GM21786 (cell line): ENCODE measurements around the gene SNTG2.

Experiments
- ATAC-seq: cut with Tn5 transposase; IDR thresholded peaks from one replicate; pipeline ENCODE4 v1.9.1; 2021; ENCODE audit not compliant: unreplicated experiment

SNTG2 gene

DNA sequence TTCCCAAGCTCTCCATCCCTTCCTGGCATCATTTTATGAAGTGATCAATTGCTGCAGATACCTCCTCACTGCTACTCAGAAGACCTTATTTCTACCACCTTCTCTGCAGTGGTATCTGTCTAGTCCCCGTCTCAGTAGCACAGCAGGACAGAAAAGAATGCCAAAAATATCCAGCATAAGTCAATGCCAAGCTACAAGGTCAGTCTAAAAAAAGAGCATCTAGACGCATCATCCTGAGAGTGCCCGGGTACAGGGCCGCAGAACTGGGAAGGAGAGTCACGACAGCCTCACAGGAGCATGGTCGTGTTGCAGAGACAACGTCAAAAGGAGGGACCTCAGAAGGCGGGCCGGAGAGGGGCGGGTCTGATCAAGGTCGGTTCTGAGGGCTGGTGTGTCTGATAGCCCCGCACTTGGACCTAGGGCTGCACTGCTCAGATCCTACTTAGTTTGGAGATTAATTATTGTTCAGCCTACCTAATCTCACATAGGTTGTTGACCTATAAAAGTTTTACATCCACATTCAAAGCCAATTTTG, 24.3 kb upstream of the SNTG2 start:
- ATAC-seq: no peak

DNA sequence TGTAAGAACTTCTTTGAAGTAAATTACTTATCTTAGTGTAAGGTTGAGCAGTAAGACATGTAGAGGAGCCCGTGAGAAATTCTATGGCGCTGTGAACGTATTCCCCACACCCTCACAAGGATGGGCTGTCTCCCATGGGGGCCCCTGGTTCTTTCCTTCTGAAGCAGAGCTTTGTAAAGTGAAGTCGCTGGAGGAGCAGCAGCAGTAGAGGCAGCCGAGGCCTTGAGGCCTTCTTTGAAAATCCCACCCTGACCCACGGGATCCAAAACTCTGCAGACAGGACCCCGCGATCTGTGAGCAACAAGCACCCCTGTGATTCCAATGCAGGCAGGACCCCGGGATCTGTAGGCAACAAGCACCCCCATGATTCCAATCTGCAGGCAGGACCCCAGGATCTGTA, 23.8 kb upstream of the SNTG2 start:
- no peak for ATAC-seq

DNA sequence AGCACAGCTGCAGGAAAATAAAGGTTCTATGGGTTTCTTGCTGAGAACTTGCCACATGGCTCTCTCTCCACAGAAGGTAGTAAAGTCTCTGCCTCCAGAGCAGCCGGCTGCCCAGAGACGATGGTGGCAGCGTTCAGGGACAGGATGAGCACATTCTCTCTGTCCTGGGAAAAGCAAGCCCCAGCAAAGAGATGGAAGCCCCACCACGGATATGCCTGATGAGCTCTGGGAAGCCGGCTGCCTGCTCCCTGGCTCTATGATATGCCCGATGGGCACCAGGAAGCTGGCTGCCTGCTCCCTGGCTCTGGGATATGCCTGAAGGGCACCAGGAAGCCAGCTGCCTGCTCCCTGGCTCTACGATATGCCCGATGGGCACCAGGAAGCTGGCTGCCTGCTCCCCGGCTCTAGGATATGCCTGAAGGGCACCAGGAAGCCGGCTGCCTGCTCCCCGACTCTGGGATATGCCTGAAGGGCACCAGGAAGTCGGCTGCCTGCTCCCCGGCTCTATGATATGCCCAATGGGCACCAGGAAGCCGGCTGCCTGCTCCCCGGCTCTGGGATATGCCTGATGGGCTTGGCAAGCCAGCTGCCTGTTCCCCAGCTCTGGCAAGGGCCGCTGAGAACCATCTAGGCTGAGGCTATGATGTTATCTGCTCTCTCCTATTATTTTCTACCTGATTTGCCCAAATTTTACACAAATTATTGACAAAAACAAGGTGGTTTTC, 21.5 kb upstream of the SNTG2 start:
- ATAC-seq: no peak

DNA sequence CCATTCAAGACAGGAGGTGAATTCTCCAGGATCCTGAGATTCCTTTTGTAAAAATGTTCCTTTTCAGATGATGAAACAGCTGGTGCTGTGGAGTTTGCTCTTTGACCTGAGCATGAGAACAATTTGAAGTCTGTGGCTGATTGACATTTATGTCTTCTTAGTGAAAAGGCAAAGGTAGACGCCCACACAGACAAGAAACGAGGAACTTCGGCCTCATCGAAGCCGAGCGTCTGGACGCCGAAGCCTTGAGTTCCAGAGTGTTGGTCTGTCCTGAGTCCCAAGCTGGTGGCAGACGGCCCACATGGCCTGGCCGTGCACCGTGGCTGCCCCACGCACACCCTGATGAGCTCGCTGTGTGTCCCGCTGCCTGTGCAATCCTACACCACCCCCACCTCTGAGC, 20.7 kb upstream of the SNTG2 start:
- no peak for ATAC-seq

DNA sequence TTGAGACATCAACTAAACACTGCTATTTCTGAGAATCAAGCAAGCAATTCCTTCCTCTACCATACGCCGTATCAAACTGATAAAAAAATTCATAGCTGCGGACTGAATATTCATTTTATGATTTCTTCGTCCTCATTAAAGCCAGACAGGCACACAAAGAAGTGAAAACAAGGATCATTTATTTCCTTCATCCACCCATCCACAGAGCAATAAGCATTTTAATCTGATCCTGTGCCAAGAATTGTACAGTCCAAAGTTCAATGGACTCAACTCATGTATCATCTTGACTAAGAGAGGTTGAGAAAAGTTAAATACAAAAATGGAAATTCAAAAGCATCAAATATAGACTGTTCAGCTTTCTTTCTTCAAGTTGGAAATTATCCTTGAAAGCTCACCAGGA, 19.7 kb upstream of the SNTG2 start:
- ATAC-seq: no peak

DNA sequence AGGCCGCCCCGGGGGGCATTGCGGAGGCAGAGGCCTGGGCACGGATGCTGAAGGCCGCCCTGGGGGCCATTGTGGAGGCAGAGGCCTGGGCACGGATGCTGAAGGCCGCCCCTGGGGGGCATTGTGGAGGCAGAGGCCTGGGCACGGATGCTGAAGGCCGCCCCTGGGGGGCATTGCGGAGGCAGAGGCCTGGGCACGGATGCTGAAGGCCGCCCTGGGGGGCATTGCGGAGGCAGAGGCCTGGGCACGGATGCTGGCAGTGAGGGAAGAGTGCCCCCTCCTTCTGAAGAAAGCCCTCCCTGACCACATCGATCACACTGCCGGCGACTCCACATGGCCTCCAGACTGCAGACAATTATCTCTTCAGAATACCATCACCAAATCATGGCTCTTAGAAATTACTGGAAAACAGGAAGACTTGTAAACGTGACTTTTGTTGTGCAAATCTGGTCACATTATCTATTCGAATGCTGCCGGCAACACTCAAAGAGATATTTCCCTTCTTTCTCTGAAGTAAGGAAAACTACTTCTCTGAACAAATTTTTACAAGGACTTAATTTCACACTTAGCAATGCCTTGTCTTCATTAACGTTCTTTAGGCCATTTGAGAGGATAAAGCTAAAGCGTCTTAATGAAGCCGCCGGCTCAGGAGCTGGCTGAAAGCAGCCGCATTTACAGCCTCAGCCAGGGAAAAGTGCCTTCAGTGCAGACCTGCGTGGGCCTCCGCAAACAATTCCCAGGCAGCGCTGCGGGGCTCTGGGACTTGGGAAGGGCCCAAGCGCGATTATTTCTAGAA, 18.1 kb upstream of the SNTG2 start:
- ATAC-seq: no peak

DNA sequence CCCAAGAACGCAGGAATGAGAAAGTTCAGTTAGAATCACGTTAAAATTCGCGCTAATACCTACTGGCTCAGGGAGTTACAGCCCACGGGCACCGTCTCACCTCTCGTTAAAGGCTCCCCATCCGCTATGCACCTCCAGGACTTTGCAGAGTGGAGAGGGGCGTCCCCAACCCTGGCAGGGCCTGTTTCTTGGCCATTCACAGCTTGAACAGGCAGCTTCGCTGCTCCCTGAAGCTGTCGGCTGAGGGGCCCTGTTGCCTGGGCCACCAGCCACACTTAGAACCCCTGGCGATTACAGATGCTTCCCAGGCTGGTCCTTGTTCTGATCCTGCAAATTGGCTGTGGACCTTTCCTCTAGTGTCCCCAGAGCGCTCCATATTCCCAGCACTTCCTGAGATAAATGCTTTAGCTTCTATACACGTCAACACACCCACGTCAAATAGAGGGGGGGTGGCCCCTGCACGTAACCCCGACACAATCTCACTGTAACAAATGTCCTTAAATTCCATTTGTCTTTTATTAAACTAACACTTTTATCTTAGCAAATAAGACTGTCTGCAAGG, 16.8 kb upstream of the SNTG2 start:
- no peak for ATAC-seq

DNA sequence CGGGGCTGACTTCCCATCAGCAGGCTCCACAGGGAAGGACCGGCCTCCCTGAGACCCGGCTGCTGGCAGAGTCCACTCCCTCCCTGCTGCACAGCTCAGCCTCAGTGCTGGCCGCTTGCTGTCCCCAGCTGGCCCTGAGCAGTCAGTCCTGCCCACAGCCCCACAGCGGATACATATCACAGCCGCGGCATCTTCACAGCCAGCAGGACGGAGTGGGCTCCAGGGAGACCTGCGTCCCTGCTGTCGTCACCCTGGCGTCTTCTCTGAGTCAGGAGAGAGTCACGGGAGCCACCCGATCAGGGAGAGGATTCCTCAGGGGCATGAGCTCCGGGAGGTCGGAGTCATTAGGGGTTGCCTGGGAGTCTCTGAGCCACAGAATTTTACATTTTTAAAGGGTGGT, 13.1 kb upstream of the SNTG2 start:
- ATAC-seq: no peak

DNA sequence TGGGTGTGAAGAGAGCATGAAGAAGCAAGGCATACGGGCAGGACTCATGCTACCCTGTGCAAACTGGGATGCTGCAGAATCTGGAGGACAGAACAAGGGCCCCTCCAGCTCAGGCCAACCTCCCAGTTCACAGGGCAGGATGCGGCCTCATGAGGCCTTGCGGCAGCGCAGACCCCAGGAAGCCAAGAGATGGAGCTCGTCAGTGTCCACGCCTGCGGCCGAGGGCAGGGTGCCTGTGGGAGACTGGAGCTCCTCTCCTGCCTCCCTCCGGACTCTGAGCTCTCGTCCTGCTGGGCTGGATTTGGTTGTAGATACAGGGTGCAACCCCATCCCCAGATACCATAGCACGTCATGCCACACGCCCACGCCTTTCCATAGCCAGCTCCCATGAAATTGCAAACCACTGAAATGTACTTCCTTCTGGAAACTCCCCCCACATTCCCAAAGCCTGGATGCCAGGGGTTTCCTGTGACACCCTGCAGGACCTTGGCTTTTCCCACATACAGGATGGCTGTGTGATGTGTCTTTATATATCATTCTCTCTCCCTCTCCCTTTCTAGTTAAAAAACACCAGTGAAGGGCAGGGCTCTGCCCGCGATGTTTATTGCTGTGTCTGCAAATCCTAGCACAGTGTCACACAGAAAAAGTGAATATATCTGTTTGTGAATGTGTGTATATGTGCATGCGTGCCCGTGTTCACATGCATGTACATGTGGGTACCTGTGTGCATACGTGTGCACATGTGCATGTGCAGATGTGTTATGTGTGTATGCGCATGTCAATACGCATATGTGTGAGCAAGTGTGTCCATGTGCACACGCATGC, 12.3 kb upstream of the SNTG2 start:
- no peak for ATAC-seq

DNA sequence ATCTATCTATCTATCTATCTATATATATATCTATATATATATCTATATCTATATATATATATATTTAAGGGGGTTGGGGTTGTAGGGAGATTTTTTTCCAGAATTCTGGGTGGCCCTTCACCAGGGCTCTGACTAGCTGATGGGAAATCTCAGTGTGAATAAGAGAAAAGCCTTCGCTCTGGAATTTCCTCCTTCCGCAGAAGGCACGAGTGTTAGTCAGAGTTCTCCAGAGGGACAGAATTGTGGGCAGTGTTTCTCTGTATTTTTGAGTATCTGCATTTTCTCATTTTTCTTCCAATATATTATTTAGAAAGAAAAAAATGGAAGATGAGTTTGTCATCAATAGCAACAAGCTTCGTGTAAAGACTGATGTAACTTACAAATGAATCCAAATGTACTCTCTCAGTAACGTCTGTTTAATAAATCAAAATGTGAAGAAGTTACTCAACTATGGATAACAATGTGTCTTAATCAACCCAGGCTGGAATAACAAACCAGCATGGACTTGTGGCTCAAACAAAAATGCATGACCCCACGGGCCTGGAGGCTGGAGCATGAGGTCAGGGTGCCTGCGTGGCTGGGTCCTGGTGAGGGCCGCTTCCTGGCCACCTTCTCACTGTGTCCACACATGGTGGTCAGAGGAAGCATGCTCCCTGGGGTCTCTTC, 10.6 kb upstream of the SNTG2 start:
- ATAC-seq: no peak

DNA sequence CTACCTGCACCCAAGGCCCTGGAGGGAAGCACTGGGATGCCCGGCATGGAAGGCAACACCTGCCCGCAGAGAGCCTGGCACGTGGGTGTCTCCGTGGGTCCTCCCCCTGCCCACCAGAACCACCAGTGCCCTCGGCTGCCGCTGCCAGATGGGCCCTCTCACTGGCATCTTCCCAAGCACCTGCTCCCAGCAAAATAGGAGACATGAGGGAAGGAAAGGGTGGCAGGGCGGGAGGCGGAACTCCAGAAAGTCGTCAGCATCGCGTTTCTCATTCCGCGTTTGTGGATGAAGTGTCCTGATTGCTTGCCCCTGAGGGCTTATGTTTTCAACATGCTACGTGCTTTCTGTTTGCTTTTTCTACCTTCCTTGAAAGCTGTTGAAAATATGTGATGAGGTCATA, 8.8 kb upstream of the SNTG2 start:
- no peak for ATAC-seq

DNA sequence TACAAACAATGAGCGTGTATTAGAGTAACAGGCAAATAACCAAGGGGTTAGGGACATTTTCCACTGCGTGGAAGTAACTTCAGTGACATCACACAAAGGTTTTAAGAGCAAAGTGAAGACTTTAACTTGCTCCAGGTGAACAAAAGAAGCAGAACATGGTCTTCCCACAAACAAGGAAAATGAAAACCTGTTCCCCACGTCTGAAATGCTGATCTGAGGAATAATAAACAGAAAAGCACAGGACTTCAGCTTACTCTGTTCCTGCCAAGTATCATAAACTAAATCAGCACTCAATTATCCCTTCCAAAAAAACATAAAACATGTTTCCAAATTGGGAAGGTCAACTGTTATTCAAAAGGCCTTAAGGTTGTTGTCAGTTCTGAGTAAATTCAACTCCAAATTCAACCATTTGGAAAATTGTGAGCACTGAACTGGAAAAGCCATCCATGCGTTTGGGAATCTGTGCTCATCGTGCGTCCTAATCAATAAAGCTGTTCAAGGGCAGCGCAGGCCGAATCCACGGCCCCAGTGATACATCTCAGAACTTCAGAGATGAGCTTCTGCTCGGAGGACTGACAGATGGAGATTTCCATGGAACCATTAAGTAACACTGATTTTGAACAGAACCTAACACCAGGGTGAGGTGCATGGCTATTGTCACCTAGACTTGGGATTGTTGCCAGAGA, 7.7 kb upstream of the SNTG2 start:
- no peak for ATAC-seq

DNA sequence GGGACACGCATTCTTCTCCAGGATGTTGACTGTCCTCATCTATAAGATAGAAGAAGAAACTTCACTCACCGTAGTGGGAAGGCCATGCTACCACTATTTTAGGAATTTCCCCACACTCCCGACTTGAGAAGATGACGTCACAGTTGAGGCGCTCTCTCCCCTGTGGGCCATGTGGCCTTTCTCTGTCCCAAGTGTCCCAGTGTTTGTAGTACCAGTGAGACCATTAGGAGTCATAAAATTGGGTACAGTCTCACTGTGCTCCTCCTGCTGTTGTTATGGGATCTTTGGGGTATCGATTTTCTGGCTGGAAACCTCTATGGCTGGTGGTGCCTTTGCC, 7.2 kb upstream of the SNTG2 start:
- no peak for ATAC-seq

DNA sequence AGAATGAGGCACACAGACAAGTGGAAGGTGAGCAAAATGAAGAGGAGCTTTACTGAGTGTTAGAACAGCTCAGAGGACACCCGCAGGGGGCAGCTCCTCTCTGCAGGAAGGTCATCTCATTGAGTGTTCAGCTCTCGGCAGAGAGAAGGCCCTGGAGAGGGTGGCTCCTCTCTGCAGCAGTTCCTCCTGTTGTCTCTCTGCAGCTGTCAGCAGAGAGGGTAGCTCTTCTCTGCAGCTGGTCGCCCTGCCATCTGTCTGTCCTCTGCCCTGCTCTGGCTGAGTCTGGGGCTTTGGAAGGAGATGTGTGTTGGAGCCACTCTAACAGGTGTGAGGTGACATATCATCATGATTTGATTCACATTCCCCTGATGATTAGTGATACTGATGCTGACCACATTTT, 6.8 kb upstream of the SNTG2 start:
- no peak for ATAC-seq

DNA sequence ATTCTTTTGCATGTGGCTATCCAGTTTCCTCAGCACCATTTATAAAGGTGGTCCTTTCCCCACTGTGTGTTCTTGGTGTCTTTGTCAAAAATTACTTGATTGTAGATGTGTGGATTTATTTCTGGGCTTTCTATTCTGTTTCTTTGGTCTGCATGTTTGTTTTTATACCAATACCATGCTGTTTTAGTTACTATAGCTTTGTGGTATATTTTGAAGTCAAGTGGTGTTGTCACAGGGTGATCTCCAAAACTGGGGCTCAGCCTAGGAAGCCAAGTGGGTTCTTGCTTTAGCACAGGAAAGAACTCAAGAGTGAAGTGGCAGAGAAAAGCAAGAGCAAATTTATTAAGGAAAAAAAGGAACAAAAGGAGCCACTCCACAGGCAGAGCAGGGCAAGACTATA, 6.0 kb upstream of the SNTG2 start:
- no peak for ATAC-seq

DNA sequence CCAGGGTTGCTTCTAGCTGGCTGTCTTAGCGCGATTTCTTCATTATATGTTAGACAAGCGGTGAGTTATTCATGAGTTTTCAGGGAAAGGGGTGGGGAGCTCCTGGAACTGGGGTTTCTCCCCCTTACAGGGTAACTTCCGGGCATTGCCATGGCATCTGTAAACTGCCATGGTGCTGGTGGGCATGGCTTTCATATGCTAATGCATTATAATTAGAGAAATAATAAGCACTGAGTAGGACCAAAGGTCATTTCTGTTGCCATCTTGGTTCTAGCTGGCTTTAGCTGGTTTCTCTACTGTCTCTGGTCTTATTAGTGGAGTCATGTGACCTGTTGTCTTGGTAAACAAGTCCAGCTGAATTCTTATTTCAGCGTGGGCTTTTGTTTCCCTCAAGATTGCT, 5.5 kb upstream of the SNTG2 start:
- ATAC-seq: no peak

DNA sequence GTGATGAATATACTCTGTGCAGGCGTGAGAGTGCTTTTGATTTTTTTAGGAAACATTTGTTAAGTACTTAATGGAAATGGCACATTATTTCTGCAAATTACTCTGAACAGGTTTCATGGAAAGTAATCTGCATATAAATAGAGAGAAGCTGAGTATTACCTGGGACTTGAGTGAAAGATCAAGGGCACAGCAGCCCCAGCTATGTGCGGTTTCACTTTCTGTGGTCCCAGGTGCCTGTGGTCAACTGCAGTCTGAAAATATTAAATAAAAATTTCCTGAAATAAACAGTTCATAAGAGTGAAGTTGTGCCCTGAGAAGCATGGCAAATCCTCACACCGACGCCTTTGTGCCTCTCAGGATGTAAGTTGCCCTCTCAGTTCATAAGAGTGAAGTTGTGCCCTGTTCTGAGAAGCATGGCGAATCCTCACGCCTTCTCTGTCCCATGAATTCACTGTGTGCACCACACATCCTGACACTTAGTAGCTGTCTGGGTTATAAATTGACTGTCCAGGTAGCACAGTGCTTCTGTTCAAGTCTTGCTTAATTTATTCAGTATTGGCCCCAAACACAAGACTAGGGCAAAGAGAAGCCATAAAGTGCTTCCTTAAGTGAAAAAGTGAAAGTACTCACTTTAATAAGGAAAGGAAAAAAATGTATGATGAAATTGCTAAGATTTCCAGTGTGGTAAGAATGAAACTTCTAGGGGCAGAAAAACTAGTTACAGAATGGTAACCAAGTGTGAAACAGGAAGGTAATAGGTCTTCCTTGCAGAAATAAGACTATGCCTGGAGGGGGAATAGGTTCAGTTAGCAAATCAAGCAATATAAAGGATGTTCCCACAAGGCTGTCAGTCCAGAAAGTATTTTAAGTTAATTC, 4.3 kb upstream of the SNTG2 start:
- peak; percentile 64 for ATAC-seq

DNA sequence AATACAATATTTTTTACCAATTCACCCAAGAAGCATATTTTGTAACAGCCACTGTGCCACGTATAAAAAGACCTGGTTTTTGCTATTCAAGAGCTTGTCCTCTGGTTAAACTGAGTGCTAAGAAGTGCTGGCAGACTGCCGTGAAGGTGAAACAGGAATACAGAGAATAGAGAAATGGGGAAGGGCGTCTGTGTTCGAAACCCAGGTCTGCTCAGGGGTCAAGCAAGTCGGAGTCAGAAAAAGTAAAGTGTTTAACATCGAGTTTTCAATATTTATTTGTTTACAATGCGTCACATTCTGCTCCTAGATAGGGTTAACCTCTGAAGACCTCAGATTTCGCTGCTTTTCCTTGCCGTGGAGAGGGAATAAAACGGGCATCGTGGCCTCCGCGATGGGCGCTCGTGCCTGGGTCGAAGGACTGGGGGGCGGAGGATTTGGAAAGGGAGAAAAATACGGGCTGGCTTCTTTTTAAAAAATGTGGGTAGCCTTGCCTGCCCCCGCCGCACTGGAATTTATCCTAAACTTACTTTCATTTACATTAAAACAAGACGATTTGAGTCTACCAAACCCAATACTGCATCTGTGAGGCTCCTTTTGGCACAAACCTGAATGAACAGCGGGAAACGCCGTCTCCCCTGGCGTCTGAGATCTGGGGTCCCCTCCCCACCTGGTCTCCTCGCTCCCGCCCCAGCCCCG, 1.1 kb upstream of the SNTG2 start:
- ATAC-seq: no peak
